K562 (cell line): ENCODE results near the gene LCE2D. TPM values are rescaled to one million over a fixed set of nuclear protein-coding genes. Genes with fewer than 3 reads are reported as not detected.
A peak's percentile ranks its signal among the peaks of the same experiment; 100 is the strongest.
"Not testable (repeated sequence)": the region's sequence is repeated elsewhere in the genome, so short reads cannot be mapped to it uniquely, and the experiment has no call there.

ENCODE experiments used
- ATAC-seq: fragments of 200-7000 bp; cut with Tn5 transposase; 3 replicates; pipeline ENCODE4 v1.9.1; 2020; ENCODE audit warnings: moderate library complexity
- BruUV-seq: library from RNA; stranded (reverse); fragments of 400-500 nt; replicated peaks from 2 replicates; lab custom pipeline; 2021; lab: Mats Ljungman, UMichigan
- CTCF ChIA-PET: fragments of 300-600 bp; formaldehyde crosslinking; extraction: SDS; loops from one replicate; lab custom pipeline; 2021; ENCODE audit warnings: low intra/inter-chr PET ratio; lab: Yijun Ruan, JAX
- POLR2A ChIA-PET: fragments of 300-600, 350-650 bp; sonication (Branson Sonifier 250); formaldehyde crosslinking; extraction: SDS; loops from one replicate; lab custom pipeline; 2021; ENCODE audit warnings: antibody characterized with exemption, inconsistent platforms; lab: Yijun Ruan, JAX
- DNase-seq, 4 experiments: peaks; one replicate each; pipeline versions ENCODE4 v3.0.0 to v3.0.0-alpha.2; 2011 to 2018; ENCODE audit warnings: low spot score in 3 of 4, mixed read lengths in 3 of 4; ENCODE audit errors: extremely low read depth in 1 of 4
- FAIRE-seq: peaks from 2 replicates; lab custom pipeline; 2011; peaks lifted over from hg19 to GRCh38; lab: Jason Lieb, UNC
- H2AFZ ChIP-seq: 2 replicates; pipeline ENCODE4 v1.6.0; 2011; ENCODE audit warnings: low read depth, low read length, control low read depth, inconsistent platforms
- H3K27ac ChIP-seq: fragments of 200-600 bp; 3 replicates; pipeline ENCODE4 v1.8.0; 2011; ENCODE audit warnings: low read depth, mild to moderate bottlenecking, control low read depth, inconsistent platforms, low read length, moderate library complexity, mixed read lengths; ENCODE audit errors: extremely low read depth
- H3K27me3 ChIP-seq, 2 experiments: fragments of 300-600 bp in 1 of 2; 2 replicates in 1 of 2; 3 replicates in 1 of 2; pipeline versions ENCODE4 v1.6.0 to v1.8.0; 2011; ENCODE audit warnings: inconsistent platforms in 2 of 2, low read length in 2 of 2, mild to moderate bottlenecking in 1 of 2, mixed read lengths in 1 of 2, moderate library complexity in 1 of 2; ENCODE audit not compliant: control insufficient read depth in 2 of 2, insufficient read depth in 2 of 2
- H3K36me3 ChIP-seq: fragments of 300-600 bp; 3 replicates; pipeline ENCODE4 v1.8.0; 2011; ENCODE audit warnings: mild to moderate bottlenecking, low read length, inconsistent platforms; ENCODE audit not compliant: control insufficient read depth, insufficient read depth
- H3K4me1 ChIP-seq, 2 experiments: fragments of 200-600 bp in 1 of 2; replicated peaks in 1 of 2; 2 replicates in 1 of 2; 3 replicates in 1 of 2; pipeline versions ENCODE4 v1.5.1 to v1.8.0; 2011; ENCODE audit warnings: inconsistent platforms in 2 of 2, low read length in 2 of 2, mild to moderate bottlenecking in 1 of 2, mixed read lengths in 1 of 2, moderate library complexity in 1 of 2; ENCODE audit not compliant: control insufficient read depth in 2 of 2, insufficient read depth in 2 of 2
- H3K4me2 ChIP-seq: 2 replicates; pipeline ENCODE4 v1.6.1; 2011; ENCODE audit warnings: low read length, control low read depth, inconsistent platforms, mixed read lengths; ENCODE audit not compliant: insufficient read depth
- H3K4me3 ChIP-seq: fragments of 200-600 bp; sonication (generic), shearing (Covaris generic); 2 replicates; pipeline ENCODE4 v1.5.1; 2016; ENCODE audit warnings: control low read depth, inconsistent platforms
- H3K79me2 ChIP-seq: fragments of 200-600 bp; 3 replicates; pipeline ENCODE4 v1.8.0; 2011; ENCODE audit warnings: low read length, inconsistent platforms; ENCODE audit not compliant: control insufficient read depth, insufficient read depth
- H3K9ac ChIP-seq, 2 experiments: 2 replicates each; pipeline versions ENCODE4 v1.6.0 to v1.6.1; 2011; ENCODE audit warnings: low read depth in 2 of 2, low read length in 2 of 2, control low read depth in 1 of 2, inconsistent platforms in 1 of 2, mild to moderate bottlenecking in 1 of 2, mixed read lengths in 1 of 2; ENCODE audit not compliant: insufficient read depth in 1 of 2
- H3K9me1 ChIP-seq: one replicate; pipeline ENCODE4 v1.6.0; 2011; ENCODE audit warnings: inconsistent platforms, mild to moderate bottlenecking, low read length, moderate library complexity; ENCODE audit not compliant: control insufficient read depth, insufficient read depth
- H3K9me3 ChIP-seq: replicated peaks from 2 replicates; pipeline ENCODE4 v1.5.1; 2011; ENCODE audit warnings: low read depth, low read length, inconsistent platforms; ENCODE audit not compliant: control insufficient read depth, insufficient read depth
- H4K20me1 ChIP-seq: replicated peaks from 2 replicates; pipeline ENCODE4 v1.6.1; 2011; ENCODE audit warnings: low read length, inconsistent platforms, mixed read lengths; ENCODE audit not compliant: control insufficient read depth, insufficient read depth
- KLF13 ChIP-seq: fragments of 450-650 bp; IDR thresholded peaks from 2 replicates; pipeline ENCODE4 v1.6.1; 2016; ENCODE audit warnings: missing genetic modification characterization, low read depth, mild to moderate bottlenecking, missing compliant biosample characterization, moderate library complexity, borderline replicate concordance
- SRSF1 ChIP-seq: fragments of 200-400 bp; formaldehyde crosslinking; IDR thresholded peaks from 2 replicates; pipeline ENCODE4 v1.6.1; 2017; ENCODE audit warnings: mild to moderate bottlenecking, low read depth, low read length, moderate library complexity
- ZNF146 ChIP-seq: IDR thresholded peaks from one replicate; pipeline ENCODE4 v1.6.1; 2018; ENCODE audit warnings: missing compliant biosample characterization; ENCODE audit not compliant: unreplicated experiment
- ZNF609 ChIP-seq: sonication (generic); formaldehyde crosslinking; IDR thresholded peaks from 2 replicates; pipeline ENCODE4 v1.8.1; 2023; ENCODE audit warnings: missing genetic modification reagents, mild to moderate bottlenecking, borderline replicate concordance
- WGBS: fragments of 100-300 bp; shearing (Covaris generic); methylation state at CpG from one replicate; pipeline ENCODE4 v1.1.6; 2016; ENCODE audit warnings: low coverage, mixed read lengths; ENCODE audit not compliant: insufficient coverage; ENCODE audit errors: missing lambda C conversion rate; 5-methylcytosine and 5-hydroxymethylcytosine counted together
- in situ Hi-C: fragments of 300-500 bp; cut with MboI; formaldehyde crosslinking; loops from 4 replicates; pipeline ENCODE4 v1.15.0; 2018; ENCODE audit warnings: inconsistent platforms, mixed read lengths
- intact Hi-C: fragments of 100-400 bp; cut with micrococcal nuclease; formaldehyde crosslinking; loops from 2 replicates; pipeline ENCODE4 v1.14.2; 2022
- polyA plus RNA-seq, 8 experiments: library from polyadenylated mRNA; depleted of rRNA in 4 of 8; stranded (reverse) in 5 of 8; unstranded in 3 of 8; fragments of >200 nt; fragmentation: Nextera tagmentation in 2 of 8; fragmentation: Illumina TruSeq in 1 of 8; extraction: Ambion mirVana in 2 of 8; extraction: Trizol in 1 of 8; gene quantifications; 2 replicates each; pipeline versions ENCODE4 v1.2.1 to v1.2.3, GENCODE V29; 2011 to 2014; ENCODE audit warnings: inconsistent platforms in 1 of 8, missing spikeins in 1 of 8
- total RNA-seq, 7 experiments: library from RNA; depleted of rRNA in 6 of 7; stranded (reverse); fragments of >200 nt in 6 of 7; fragmentation: Illumina TruSeq in 2 of 7; extraction: Trizol in 2 of 7; gene quantifications; 2 replicates each; pipeline versions ENCODE4 v1.2.1 to v1.2.3, GENCODE V29; 2011 to 2021; ENCODE audit warnings: low replicate concordance in 1 of 7

The LCE2D gene
- total and polyA plus RNA-seq, 9 of the 15 experiments (the other 6 are each of a cell fraction or from before 2014, with no cell fraction given), result not detected

GRCh38 chr1:152658649-152659048 is 4.5 kb upstream of the LCE2D start (continued):
- TF ChIP-seq SRSF1, result no peak
- TF ChIP-seq KLF13 (tag), result no peak
- no peak for TF ChIP-seq ZNF609 (CRISPR knock-in tag)

- POLR2A ChIA-PET, H4K20me1 ChIP-seq, H3K4me3 ChIP-seq, H3K9me3 ChIP-seq, H3K9me1 ChIP-seq, DNase-seq, in situ Hi-C loops, CTCF ChIA-PET, ATAC-seq, intact Hi-C loops, H3K27ac ChIP-seq, H3K79me2 ChIP-seq, H3K9ac ChIP-seq, FAIRE-seq, H3K4me1 ChIP-seq, H3K4me2 ChIP-seq, H3K36me3 ChIP-seq, H3K27me3 ChIP-seq, BruUV-seq, H2AFZ ChIP-seq: not testable (repeated sequence)
- 0% methylated on average over 1 of the region's 1 CpG for WGBS
- peak; percentile 54 for TF ChIP-seq ZNF146 (CRISPR knock-in tag)
Observed at GRCh38 chr1:152666171-152666570, 3.0 kb downstream of the LCE2D start.
